HPDE6-E6E7 (cell line): Measurements from ENCODE around the gene GREB1.

Source experiments
- DNase-seq: peaks from one replicate; pipeline ENCODE4 v3.0.0; 2011; ENCODE audit warnings: missing footprints; ENCODE audit errors: extremely low spot score

Gene GREB1

DNA sequence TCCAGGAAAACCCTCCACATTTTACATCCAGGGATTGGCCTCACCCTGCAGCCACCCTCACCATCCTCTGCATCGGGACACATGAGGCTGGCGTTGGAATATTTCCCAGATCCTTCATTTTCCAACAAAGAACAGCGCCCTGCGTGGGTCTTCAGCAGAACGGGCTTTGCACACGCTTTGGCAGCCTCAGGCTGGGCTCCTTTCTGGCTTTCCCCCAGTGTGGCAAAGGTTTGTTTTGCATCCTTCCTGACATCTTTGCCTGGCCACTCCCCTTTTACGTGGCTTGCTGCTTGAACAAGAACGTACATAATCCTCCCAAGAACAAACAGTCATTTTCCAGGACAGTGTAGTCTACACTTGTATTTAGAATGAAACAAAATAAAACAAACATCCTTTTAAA, 25.6 kb upstream of the GREB1 start:
- no peak for DNase-seq

DNA sequence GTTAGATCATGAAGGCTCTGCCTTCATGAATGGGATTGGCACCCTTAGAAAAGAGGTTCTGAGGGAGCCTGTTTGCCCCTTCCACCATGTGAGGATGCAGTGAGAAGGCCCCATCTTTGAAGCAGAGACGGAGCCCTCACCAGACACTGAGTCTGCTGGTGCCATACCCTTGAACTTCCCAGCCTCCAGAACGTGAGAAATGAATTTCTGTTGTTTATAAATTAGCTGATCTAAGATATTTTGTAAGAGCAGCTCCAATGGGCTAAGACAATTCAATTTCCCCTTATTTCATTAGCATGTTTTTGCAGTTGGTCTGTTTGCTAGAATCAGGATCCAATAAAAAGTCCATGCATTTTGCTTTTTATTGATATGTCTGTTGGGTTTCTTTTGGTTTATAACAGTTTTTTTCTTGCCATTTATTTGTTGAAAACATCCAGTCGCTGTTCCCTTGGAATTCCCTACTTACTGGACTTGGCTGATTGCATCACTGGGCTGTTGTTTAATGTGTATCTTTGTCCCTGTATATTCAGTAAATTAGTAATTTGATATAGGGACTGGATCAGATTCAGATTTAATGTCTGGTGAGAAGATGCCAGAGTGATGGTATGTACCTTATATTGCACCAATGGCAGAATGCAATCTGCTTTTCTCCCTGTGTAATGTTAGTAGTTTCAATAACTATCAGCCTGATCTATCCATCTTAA, 24.0 kb upstream of the GREB1 start:
- no peak for DNase-seq

DNA sequence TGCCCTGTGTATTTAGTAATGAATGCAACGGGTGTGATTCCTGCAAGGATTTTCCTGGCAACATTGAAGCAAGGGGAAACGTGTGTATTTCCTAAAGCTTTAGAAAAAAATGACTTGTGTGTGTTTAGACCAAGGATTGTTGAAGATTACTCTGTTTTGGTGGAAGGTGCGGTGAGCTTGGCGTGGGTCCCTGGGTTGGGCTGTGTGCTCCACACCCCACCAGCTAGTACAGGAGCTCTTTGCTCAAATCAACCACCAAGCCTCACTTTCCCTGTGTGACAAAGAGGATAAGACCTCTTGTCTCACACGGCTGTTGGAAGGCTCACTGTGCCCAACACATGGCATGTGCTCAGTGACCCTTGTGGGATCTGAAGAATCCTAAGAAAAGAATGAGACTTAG, 21.4 kb upstream of the GREB1 start:
- no peak for DNase-seq

DNA sequence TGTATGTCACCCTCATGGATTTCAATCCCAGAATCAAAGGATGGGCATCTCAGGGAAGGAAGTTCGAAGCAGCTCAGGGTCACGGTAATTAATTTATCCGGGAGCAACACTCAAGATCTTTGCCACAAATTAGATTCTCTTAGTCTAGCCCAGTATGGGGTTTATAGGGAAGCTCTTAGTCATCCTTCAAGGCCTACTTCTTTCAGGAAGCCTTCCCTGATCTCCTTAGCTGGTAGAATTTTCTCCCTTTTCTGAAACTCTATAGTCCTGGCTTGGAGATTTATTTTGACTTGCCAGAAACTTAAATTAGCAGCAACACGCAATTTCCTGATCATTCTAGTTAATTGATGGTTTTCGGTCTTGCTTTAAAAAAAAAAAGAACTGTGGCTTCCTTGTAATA, 20.5 kb upstream of the GREB1 start:
- no peak for DNase-seq

GRCh38 chr2:11514081-11514730, 19.6 kb upstream of the GREB1 start:
- no peak for DNase-seq

GRCh38 chr2:11514904-11515303, 18.9 kb upstream of the GREB1 start:
- DNase-seq, result no peak

GRCh38 chr2:11515490-11515981, 18.3 kb upstream of the GREB1 start:
- no peak for DNase-seq

GRCh38 chr2:11516984-11517648, 16.7 kb upstream of the GREB1 start:
- no peak for DNase-seq

GRCh38 chr2:11517906-11518305, 15.9 kb upstream of the GREB1 start:
- DNase-seq, result no peak

DNA sequence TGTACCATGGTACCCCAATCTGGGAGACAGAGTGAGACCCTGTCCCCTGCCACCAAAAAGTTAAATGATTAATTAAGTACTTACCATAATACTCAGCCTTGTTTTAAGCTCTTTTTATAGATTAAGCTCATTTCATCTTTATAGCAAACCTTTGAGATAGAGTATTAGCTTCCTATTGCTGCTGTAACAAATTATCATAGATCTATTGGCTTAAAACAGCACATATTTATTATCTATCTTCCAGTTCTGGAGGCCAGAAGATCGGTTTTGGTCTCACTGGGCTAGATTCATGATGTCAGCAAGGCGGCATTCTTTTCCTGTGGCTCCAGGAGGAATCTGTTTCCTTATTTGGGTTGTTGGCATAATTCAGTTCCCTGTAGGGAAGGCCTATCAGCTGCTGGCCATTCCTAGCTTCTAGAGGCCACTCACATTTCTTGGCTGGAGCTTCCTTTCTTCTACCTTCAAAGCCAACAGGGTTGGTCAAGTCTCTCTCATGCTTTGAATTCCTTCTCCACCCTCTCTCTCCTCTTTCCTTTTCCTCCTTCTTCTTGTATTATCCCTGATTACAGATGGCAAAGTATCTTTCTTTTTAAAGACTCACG, 13.7 kb upstream of the GREB1 start:
- DNase-seq, result no peak

DNA sequence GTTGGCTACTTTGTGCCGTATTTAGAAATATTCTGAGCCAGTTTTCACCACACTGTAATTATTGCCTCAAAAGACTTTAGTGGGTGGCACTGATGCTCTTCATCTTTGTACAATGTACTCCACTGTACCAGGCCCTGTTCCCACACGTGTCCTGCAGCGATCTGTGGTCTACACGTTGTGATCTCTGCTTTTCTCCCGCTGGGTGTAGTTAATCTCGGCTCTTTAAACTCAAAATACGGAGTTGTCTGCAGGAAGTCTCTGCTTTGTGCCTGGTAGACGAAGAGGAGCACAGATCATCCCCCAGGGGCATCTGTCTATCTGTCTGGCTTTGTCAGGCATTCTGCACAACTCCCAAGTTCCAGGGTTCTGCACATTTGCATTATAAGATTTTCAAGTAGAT, 12.1 kb upstream of the GREB1 start:
- no peak for DNase-seq

DNA sequence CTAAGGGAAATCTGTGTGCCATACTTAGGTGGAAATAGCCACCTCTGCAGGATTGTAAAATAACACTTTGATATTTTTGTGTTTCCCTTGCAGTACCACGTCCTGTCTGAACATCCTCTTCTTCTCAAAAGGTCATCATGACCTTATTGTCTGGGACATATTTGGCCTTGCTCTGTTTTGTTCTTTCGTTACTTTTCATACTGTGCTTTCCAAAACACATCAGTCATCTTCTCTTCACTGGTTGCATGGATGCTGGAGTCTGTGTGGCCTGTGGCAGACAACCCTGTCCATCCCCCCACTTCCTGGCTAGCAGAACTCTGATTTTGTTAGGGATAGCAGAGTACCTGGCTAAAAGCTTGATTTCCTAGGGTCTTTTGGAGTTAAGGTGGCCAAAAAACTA, 9.4 kb upstream of the GREB1 start:
- DNase-seq, result no peak

- no peak for DNase-seq
Measured at GRCh38 chr2:11525762-11526161, 8.1 kb upstream of the GREB1 start.

DNA sequence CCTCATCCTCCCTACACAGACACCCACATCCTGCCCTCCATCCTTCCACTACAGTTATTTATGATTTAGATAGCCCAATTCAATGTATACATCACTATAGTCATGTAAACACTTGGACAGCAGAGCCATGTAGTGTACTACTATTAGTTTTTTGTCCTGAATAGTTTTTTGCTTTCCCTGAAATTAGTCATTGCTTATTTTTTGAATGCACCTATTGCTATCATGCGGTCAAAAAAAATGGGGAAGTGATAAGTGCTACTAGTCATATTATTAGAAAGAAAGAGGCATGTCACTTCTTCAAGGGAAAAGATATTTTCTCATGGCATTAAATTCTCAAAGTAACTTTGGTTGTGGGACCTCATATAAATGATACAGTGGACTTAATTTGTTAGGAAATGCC, 6.8 kb upstream of the GREB1 start:
- no peak for DNase-seq

GRCh38 chr2:11528228-11528627, 5.6 kb upstream of the GREB1 start:
- no peak for DNase-seq

DNA sequence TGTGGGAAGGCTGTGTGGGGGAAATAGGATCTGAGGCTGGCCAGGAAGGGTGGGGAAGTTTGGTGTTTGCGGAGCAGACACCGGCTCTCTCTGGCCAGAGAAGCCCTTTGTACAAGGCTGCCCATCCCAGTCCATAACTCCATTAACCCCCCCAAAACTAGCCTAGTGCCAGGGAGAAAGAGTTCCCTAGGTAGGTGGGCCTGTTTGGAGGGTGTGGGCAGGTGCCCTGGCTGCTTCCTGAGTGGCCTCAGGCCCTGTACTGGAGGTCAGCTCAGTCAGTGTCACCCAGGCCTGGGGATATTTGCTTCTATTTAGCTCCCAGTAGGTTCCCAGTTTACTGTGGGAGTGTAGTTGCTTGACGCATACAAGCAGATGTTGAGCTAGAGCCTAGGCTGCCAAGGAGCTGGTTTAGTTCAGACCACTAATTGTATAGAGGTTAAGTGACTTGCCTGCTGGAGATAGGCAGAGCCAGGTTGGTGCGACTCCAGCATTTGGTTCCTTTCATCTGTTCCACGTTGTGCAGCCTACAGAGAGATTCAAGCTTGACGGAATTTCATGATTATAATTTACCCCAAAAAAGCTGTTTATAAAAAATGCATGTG, 2.9 kb upstream of the GREB1 start:
- DNase-seq, result no peak

GRCh38 chr2:11532416-11533055, 1.3 kb upstream of the GREB1 start:
- DNase-seq, result peak; percentile 70

- DNase-seq, result no peak
Measured at GRCh38 chr2:11534071-11534745, 363 bp downstream of the GREB1 start.

GRCh38 chr2:11534746-11535484, 1.1 kb downstream of the GREB1 start:
- no peak for DNase-seq

GRCh38 chr2:11535899-11536344, 2.1 kb downstream of the GREB1 start:
- DNase-seq, result no peak
